CD4-positive, alpha-beta T cell treated with Interleukin-4 for 4 hours (primary cell): ENCODE data around the gene LRIT3.
"Not testable (repeated sequence)": the region's sequence is repeated elsewhere in the genome, so short reads cannot be mapped to it uniquely, and the experiment has no call there.

Experiments
- DNase-seq: peaks from one replicate; pipeline ENCODE4 v3.0.0-alpha.2; 2020

Gene LRIT3

DNA sequence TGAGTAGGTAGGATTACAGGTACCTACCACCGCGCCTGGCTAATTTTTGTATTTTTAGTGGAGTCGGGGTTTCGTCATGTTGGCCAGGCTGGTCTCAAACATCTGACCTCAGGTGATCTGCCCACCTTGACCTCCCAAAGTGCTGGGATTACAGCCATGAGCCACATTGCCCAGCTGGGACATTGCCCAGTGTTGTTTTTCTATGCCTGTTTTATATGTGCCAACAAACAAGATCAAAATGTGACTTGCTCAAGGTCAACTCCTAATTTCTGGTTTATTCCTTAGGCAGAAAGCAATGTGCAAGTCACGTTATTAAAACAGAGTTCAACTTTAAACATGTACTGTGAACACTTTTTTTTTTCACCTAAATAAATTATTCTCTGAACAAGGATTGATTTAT lies 2.7 kb downstream of the LRIT3 start:
- DNase-seq, result no peak

GRCh38 chr4:109859426-109860300 lies 11.8 kb downstream of the LRIT3 start:
- DNase-seq, result not testable (repeated sequence)

- no peak for DNase-seq
These were observed 13.4 kb downstream of the LRIT3 start for GRCh38 chr4:109861271-109861670.

DNA sequence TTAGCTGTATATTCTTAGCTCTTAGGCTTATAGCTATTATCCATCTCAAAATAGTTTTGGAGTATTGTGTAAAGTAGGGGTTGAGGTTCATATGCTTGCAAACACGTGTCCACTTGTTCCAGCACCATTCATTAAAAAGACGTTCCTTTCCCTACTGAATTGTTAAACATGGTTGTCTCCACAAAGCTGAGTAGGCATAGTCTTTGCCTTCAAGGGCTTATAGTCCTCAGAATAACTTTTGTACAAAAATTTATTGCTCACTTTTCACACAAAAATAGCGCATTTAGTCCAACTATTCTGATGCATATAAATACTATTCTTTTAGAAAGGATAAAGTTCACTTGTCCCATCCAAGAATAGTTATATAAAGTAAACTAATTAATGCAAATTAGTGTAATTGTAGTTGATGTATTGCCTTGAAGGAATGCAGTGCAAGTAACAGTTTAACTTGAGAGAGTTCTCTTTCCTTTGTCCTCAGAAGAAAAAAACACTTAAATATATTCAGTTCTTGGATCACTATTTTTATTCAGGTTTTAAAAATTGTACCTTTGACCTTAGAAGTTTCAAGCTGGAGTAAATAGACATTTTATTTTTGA lies 14.1 kb downstream of the LRIT3 start:
- DNase-seq, result no peak

GRCh38 chr4:109864134-109864533 lies 16.2 kb downstream of the LRIT3 start:
- no peak for DNase-seq

GRCh38 chr4:109870061-109870460 lies 22.2 kb downstream of the LRIT3 start:
- DNase-seq, result no peak

DNA sequence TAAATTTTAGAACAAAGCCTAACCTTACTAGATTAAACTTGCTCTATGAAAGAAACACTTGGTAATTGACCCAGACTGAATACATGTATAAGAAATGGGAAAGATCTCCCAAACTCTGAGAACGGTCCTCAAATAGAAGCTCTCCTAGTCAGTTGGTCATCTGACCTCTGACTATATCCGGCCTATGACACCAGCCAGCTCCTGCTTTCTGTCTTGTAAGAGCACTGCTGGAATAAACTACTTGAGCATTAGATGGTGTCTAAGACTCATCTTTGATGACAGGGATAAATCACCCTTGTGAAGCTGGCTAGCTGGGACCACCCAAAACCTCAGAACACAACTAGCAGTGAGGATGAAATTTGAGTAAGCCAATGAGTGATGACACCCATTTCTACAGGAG lies 24.2 kb downstream of the LRIT3 start:
- no peak for DNase-seq

- DNase-seq, result no peak
These were observed 25.2 kb downstream of the LRIT3 start for GRCh38 chr4:109872950-109873656.

DNA sequence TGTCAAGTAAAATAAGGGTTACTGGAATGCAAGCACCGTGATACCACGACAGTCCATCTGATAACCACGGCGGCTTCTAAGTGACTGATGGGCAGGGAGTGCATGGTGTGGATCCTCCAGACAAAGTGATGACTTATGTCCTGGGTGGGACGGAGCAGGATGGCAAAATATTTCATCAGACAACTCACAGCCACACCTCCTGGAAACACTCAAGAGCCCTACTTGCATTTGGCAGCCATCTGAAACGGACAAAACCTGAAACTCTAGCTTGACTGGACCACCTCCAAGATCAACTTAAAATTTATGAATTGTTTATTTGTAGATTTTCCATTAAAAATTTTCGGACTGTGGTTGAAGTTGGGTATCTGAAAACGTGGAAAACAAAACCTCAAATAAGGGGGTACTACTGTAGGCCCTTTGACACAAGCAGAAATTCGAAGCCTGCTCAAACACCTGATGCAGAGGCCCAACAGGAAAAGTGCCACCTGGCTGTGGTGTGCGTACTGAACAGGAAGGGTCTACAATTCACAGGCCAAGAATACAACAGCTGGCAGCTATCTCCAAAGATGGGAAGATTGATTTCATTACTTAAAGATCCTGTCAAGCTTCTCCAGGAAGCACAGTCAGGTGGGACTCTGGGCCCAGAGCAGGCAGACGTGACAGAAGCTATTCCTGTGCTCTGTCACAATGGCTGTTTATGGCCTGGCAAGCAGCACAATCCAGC lies 26.0 kb downstream of the LRIT3 start:
- DNase-seq, result no peak

DNA sequence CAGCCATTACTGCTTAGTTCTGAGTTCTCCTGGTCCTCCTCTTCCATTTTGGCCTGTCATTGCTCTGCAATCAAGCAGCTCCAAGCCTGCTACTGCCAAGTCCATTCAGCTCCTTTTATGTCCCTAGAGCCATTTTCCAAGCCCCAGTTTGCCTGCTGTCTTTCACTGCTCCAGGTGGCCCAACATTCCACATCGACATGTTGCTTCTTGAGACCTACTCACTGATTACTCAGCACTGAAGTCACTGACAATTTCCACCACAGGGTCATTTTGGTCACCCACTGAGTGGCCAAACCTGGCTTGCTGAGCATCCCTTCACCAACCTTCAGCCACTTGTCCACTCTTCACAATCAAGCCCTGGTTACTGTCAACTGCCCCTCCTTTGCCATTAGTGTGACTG lies 27.2 kb downstream of the LRIT3 start:
- no peak for DNase-seq

GRCh38 chr4:109875553-109875952 lies 27.6 kb downstream of the LRIT3 start:
- DNase-seq, result not testable (repeated sequence)

DNA sequence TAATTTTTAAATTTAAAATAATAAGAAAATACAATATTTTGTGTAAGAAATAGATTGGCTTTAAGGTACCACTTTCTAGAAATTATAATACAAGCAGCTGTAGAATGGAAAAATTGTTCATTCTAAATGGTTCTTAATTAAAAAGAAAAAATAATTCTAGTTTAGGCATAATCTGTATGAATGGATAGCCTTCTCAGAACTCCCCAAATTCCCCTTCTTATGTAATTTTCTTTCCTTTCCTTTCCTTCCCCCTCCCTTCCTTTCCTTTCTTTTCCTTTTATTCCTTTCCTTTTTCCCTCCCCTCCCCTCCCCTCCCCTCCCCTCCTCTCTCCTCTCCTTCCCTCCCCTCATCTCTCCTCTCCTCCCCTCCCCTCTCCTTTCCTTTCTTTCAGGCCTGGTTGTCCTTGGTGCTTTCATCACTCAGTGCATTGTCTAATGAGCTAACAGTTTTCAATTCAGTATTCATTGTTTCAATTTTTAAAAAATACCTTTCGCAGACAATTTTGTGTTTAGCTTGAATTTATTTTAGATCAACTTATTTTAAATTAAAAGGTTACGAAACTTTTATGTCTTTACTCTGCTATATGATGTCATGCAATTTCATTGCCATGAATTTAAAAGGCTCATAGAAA lies 28.8 kb downstream of the LRIT3 start:
- no peak for DNase-seq

- DNase-seq, result no peak
These were observed 29.5 kb downstream of the LRIT3 start for GRCh38 chr4:109877400-109877799.

GRCh38 chr4:109878355-109878754 lies 30.4 kb downstream of the LRIT3 start:
- no peak for DNase-seq

GRCh38 chr4:109879081-109879480 lies 31.2 kb downstream of the LRIT3 start:
- DNase-seq, result no peak

DNA sequence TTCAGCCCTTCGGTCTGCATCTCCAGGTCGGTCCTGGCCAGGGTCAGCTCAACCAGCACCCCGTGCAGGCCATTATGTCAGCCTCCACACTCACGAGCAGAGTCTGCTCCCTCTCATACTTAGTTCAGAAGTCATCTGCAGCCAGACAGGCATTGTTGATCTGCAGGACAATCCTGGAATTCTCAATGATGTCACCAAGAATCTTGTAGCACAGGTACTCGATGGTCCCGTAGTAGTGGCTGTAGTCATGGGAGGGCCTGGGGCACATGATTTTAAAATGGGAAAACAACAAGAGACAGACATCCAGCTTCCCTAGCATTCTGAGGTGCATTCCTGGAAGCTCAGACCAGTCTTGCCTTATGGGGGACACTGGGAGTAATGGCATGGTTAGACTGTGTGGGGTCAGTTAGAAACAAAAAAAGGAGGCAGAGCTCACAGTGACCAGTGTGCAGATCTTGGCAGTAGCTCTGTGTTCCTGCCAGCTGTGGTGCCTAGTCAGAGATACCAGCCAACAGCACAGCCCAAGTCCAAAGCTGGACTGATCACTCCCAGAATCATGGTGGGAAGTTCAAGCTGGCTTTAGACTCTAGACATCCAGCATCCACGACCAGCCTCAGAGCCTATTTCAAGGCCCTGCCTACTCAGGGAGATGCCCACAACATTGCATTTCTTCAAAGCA lies 31.9 kb downstream of the LRIT3 start:
- no peak for DNase-seq

DNA sequence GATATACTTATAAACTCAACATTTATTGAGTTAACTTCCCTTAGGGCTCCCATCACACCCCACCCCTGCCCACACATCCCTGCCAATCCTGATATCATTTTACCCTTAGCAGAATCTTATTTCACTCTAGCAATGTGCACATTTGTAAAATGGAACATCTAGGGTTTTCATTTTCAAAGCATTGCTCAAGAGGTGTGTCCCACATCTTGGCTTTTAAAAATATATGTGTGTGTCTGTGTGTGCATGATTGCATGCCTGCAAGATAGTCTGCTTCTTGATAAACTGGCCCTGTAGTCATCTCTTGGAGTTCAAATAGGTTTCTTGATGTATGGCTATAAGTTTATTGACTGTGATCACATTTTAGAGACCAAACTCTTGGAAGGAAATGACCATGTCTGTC lies 38.4 kb downstream of the LRIT3 start:
- no peak for DNase-seq

GRCh38 chr4:109887071-109887470 lies 39.2 kb downstream of the LRIT3 start:
- no peak for DNase-seq

DNA sequence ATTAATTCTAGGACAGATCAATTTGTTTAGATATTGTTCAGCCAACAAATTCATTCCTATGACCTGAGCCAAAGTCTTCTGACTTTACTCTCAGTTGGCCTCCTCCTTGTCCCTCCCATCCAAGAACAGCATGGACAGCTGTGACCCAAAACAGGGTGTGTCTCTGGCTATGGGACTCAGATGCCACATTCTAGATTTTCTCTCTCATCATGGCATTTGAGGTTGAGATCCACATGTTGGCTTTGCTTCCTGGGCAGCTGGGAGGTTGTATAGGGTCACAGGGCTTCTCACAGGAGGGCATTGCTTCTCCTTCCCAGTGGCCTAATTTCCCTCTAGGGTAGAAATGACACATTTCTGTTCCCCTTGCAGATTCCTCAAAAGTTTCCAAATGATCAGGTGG lies 42.2 kb downstream of the LRIT3 start:
- no peak for DNase-seq

GRCh38 chr4:109902559-109903251 lies 54.8 kb downstream of the LRIT3 start:
- no peak for DNase-seq

DNA sequence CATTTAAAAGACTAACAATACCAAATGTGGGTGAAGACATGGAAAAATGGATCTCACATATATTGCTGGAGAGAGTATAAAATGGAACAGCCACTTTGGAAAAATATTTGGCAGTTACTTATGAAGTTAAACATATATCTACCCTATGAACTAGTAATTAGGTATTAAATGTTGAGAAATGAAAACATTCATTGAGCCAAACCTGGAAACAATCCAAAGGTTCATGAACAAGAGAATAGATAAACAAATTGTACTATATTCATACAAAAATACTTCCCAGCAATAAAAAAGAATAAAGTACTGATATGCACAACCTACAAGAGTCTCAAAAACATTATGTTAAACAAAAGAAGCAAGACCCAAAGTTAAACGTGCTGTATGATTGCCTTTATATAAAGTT lies 60.8 kb downstream of the LRIT3 start:
- no peak for DNase-seq

DNA sequence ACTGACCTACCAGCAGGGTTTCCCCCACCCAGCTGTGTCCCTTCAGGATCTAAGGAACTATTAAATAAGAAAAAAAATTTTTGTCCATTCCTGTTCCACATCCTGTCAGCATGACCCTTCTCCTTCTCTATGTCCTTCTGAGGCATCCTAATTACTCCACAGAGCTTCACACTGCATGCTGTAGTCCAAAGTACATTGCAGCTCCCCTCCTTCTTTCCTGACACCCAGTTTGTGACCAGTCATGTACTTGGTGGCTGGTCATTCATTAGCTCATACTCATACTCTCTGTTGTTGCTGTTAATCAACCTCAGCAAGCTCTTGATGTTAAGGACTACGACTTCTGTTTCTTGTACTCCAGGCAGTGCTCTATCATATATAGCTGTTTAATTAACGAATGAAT lies 62.3 kb downstream of the LRIT3 start:
- no peak for DNase-seq
